Heart left ventricle (tissue), 16 donors: ENCODE data around the gene ZNF664. TPM values are rescaled to one million over a fixed set of nuclear protein-coding genes. Genes with fewer than 3 reads are reported as not detected.

Experiments used
- ATAC-seq, 4 donors: fragments of 200-7000 bp; cut with Tn5 transposase; one replicate each; pipeline ENCODE4 v1.9.1; 2020 to 2022; ENCODE audit warnings: moderate library complexity in 4 of 4, mild to moderate bottlenecking in 3 of 4, moderate number of reproducible peaks in 1 of 4
- DNase-seq, 5 donors: peaks; one replicate each; pipeline ENCODE4 v3.0.0-alpha.2; 2020
- H3K27ac ChIP-seq, 12 donors: fragments of 200-600 bp; sonication (generic) in 4 of 12; one replicate each; pipeline versions ENCODE4 v1.5.0 to v1.8.0; 2016 to 2022; ENCODE audit warnings: mild to moderate bottlenecking in 2 of 12
- H3K27me3 ChIP-seq, 9 donors: fragments of 200-600 bp; sonication (generic) in 2 of 9; one replicate each; pipeline versions ENCODE4 v1.5.1 to v1.8.0; 2016 to 2022; ENCODE audit warnings: mild to moderate bottlenecking in 3 of 9
- H3K36me3 ChIP-seq, 9 donors: fragments of 200-600 bp; sonication (generic) in 2 of 9; one replicate each; pipeline versions ENCODE4 v1.5.0 to v1.8.0; 2018 to 2022; ENCODE audit warnings: mild to moderate bottlenecking in 2 of 9
- H3K4me1 ChIP-seq, 12 donors: fragments of 200-600 bp; sonication (generic) in 4 of 12; one replicate each; pipeline versions ENCODE4 v1.5.0 to v1.8.0; 2016 to 2022; ENCODE audit warnings: mild to moderate bottlenecking in 3 of 12
- H3K4me3 ChIP-seq, 12 donors: fragments of 200-600 bp; sonication (generic) in 4 of 12; one replicate each; pipeline versions ENCODE4 v1.5.0 to v1.8.0; 2017 to 2022; ENCODE audit warnings: mild to moderate bottlenecking in 9 of 12, moderate library complexity in 4 of 12
- H3K9me3 ChIP-seq, 12 donors: fragments of 200-600 bp; sonication (generic) in 4 of 12; one replicate each; pipeline versions ENCODE4 v1.5.0 to v1.8.0; 2016 to 2022; ENCODE audit warnings: mild to moderate bottlenecking in 1 of 12
- CTCF ChIP-seq, 12 donors: fragments of 200-600 bp; sonication (generic) in 4 of 12; IDR thresholded peaks; one replicate each; pipeline versions ENCODE4 v1.5.0 to v1.8.0; 2018 to 2022; ENCODE audit warnings: antibody characterized with exemption in 12 of 12, mild to moderate bottlenecking in 5 of 12
- POLR2A ChIP-seq, 2 donors: fragments of 450-650 bp; IDR thresholded peaks; one replicate each; pipeline ENCODE4 v1.6.1; 2017; ENCODE audit warnings: antibody characterized with exemption in 2 of 2, mild to moderate bottlenecking in 2 of 2, moderate library complexity in 2 of 2
- whole genome bisulfite sequencing, 4 donors: extraction: QIAGEN DNeasy Blood & Tissue Kit in 2 of 4; methylation state at CpG; one replicate each; pipeline versions ENCODE4 v1.1.5 to v1.1.7; 2013 to 2018; 5-methylcytosine and 5-hydroxymethylcytosine counted together
- intact Hi-C, 10 donors: fragments of 100-400 bp; cut with DNase I; formaldehyde crosslinking; loops; one replicate each; pipeline versions ENCODE4 v1.11.1 to v1.14.2; 2022
- long read RNA-seq, 3 donors: library from polyadenylated mRNA; unstranded; transcript quantifications; one replicate each; pipeline ENCODE4 v2.0.0, GENCODE V29; 2020 to 2021
- polyA plus RNA-seq, 2 donors: library from polyadenylated mRNA; stranded (reverse); fragments of 200-250 nt; gene quantifications; one replicate each; pipeline ENCODE4 v1.2.3, GENCODE V29; 2013
- total RNA-seq, 9 donors: library from RNA; depleted of rRNA in 2 of 9; stranded (reverse); fragments of >200 nt in 2 of 9; fragmentation: NEBNext Ultra II Directional in 3 of 9; extraction: Animal tissue kit (Norgen Biotek cat#: 25700) in 3 of 9; gene quantifications; one replicate each; pipeline versions ENCODE4 v1.1.0 to v1.2.4, GENCODE V29; 2016 to 2023
- donor health status: ischemic (EF 13 %, LVEDD 7.1; RV severe dilation, severe dysfunction).
- donor health status: healthy with polysubstance abuse.
- donor health status: DM: no; HTN: yes; CAD: no.
- donor health status: DM: no; HTN: no; CAD: no.
- donor health status: ischemic (EF 25% LVEDD 6.9; RV normal size, moderate dysfunction).
- donor health status: ischemic (EF 25% LVEDD 5.7; RV mildly dilated, moderate dysfunction).
- donor health status: healthy.
- donor health status: DM: yes; HTN: yes; CAD: no.
- donor health status: ischemic (EF 35%, LVEDD 5.7; RV mildly dilated, moderate dysfunction).
- donor health status: nonischemic (EF 11% LVEDD 7.7; RV severe dilation, severe dysfunction).
- donor health status: DM: yes; HTN: yes; CAD: no.
- donor health status: PGD.
- donor health status: ischemic (EF 29% LVEDD 5.4; RV normal size, mild dysfunction).
- donor health status: nonischemic (EF 23%, LVEDD 6.1; RV moderate dilation, normal function).

ZNF664 gene
- total RNA-seq (100 to 1,000 TPM in 1 of 9 donors, 10 to 100 TPM in 8; 59.8 to 104 (median 78.0) TPM), polyA plus RNA-seq (10 to 100 TPM; 43.1 to 67.4 TPM)
- long read RNA-seq, donor 1, partial matches to known transcripts = 0 of 8 reads
- long read RNA-seq, donor 1, other reads (novel, unspliced or antisense) = 2 of 8 reads
- long read RNA-seq, donor 2, full-length matches to known transcripts = 8 of 18 reads
- long read RNA-seq, donor 2, partial matches to known transcripts = 1 of 18 reads
- long read RNA-seq, donor 2, other reads (novel, unspliced or antisense) = 9 of 18 reads
- long read RNA-seq, donor 3, partial matches to known transcripts = 0 of 2 reads
- long read RNA-seq, donor 3, other reads (novel, unspliced or antisense) = 1 of 2 reads

DNA sequence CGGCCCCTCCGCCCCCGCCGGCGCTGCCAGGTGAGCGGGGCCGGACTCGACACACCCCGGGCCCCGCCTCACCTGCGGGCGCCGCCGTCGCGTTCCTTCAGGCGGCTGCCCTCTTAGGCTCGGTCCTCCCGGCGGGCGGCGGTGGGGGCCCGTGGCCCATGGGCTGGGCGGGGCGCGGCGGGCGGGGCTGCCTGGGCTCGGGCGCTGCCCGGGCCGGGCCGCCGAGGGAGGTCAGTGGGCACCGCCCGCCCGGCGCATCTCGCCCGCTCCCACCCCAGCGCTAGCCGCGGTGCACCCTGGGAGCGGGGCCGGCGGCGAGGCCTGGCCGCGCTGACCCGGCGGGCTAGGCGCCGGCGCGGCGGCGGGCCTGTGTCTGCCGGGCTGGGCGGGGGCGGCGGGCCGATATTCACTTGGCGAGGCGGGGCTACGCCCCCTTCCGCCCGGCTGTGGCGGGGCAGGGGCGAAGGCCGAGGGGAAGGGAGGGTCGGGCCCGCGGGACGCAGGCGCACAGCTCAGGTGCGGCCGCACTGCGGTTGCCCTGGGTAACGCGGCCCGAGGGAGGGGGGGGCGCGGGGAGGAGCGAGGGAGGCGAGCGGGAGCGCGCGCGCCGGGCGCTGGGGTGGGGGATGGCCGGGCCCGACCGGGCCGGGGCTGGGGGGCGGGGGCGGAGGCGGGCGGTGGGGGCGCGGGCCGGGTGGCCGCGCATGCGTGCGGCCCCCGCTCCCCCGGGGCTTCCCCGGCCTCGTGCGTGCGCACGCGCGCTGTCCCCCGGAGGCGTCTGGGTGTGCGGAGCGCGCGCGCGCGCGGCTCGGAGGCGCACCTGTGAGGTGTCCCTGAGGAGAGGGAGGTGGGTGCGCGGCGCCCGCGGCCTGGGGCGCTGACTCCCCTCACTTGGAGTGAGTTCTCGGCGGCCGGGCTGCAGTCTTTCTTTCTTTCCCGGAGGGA is at the start of gene ZNF664, which contains the start of gene CCDC92:
Gene ZNF664, plus strand, starts transcription at position 759 of the 945 bp plus-strand sequence. CDS start 38,930 bp downstream, outside the sequence.
Gene CCDC92, minus strand, starts transcription at position 375 of the 945 bp plus-strand sequence. CDS start 28,526 bp downstream, outside the sequence.
- H3K4me1 ChIP-seq = peaks cover 0 to 47% (median 22%) of the 10 kb centered on the region in 12 donors
- TF ChIP-seq POLR2A (IDR thresholded peaks at IDR 0.05) (peak; percentile 23 to 24), CTCF (IDR thresholded peaks at IDR 0.05) (peak in 5 of 12 donors; percentile 15 to 38 (median 32))

DNA sequence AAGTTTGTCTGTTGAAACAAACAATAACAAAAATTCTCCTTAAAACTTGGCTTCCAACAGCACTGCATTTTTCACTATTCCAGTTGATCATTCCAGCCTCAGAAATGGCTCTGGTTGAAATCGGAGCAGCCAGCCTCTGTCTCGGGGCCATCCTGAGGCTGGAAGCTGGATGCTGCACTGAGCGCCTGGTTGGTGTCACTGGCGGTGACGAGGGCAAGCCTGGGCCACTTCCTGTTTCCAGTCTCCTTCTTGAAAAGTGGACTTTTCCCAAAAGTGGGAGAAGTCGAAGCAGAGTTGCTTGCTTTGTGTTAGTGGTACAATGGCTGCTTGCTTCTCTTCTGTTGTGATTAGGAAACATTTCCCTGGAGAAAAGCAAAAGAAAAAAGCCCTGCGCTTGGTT is 49.1 kb upstream of the ZNF664 start:
- no peaks in the 10 kb centered on the region for H3K36me3 ChIP-seq
- DNase-seq (no peak), ATAC-seq (no peak)
- H3K9me3 ChIP-seq = no peaks in the 10 kb centered on the region
- peaks cover 0 to 3% (median 0%) of the 10 kb centered on the region in 9 donors for H3K27me3 ChIP-seq
- H3K27ac ChIP-seq = no peak overlapping the region
- intact Hi-C loops = no loop called here
- TF ChIP-seq POLR2A (IDR thresholded peaks at IDR 0.05) (no peak), CTCF (IDR thresholded peaks at IDR 0.05) (no peak)
- H3K4me1 ChIP-seq = no peaks in the 10 kb centered on the region
- H3K4me3 ChIP-seq = no peak overlapping the region
- WGBS, 4 donors = 54 to 61% (median 56%) methylated on average over 7 of the region's 7 CpGs

More for the DNA sequence above, at the start of gene ZNF664, which contains the start of gene CCDC92:
- peak within 1 kb of the TSS; percentile 87 to 99 (median 94) for H3K27ac ChIP-seq
- H3K9me3 ChIP-seq = no peaks in the 10 kb centered on the region
- DNase-seq (peak; percentile 94 to 96 (median 95)), ATAC-seq (peak; percentile 92 to 96 (median 94))
- WGBS, 4 donors = 0 to 5% (median 1%) methylated on average over 4 to 136 of the region's 138 CpGs
- peak within 1 kb of the TSS; percentile 71 to 98 (median 92) for H3K4me3 ChIP-seq
- H3K36me3 ChIP-seq = peaks cover 0 to 27% (median 18%) of the 10 kb centered on the region in 9 donors
- intact Hi-C loops = loop anchor here in 1 of 10 donors (10.0 kb wide), 1 partner anchor 318 kb away; no protein-coding TSS in a partner anchor
- no peaks in the 10 kb centered on the region for H3K27me3 ChIP-seq

DNA sequence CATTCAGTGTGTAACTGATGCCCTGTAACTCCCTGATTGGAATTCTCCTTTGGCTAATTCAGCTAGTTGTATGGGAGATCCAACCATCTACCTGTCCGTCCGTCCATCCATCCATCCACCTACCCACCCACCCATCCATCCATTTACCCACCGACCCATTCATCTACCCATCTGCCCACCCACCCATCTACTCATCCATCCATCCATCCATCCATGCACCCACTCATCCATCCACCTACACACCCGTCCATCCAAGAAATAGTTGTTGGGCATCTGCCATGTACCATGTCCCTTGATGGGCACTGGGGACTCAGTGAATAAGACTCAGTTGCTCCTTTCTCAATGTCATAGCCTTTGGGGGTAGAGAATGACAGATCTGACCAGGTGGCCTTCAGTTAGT is 48.5 kb upstream of the ZNF664 start:
- no peaks in the 10 kb centered on the region for H3K4me1 ChIP-seq
- H3K9me3 ChIP-seq = no peaks in the 10 kb centered on the region
- no peaks in the 10 kb centered on the region for H3K36me3 ChIP-seq
- H3K4me3 ChIP-seq = no peak overlapping the region
- 95 to 98% (median 96%) methylated on average over 4 of the region's 4 CpGs for WGBS, 4 donors
- DNase-seq (no peak), ATAC-seq (no peak)
- H3K27ac ChIP-seq = no peak overlapping the region
- TF ChIP-seq POLR2A (IDR thresholded peaks at IDR 0.05) (no peak), CTCF (IDR thresholded peaks at IDR 0.05) (no peak)
- H3K27me3 ChIP-seq = peaks cover 0 to 3% (median 0%) of the 10 kb centered on the region in 9 donors
- intact Hi-C loops = no loop called here
